Measurements from ENCODE around the gene KRTAP10-6. TPM values are rescaled to one million over a fixed set of nuclear protein-coding genes. Genes with fewer than 3 reads are reported as not detected.
"Not testable (repeated sequence)": the region's sequence is repeated elsewhere in the genome, so short reads cannot be mapped to it uniquely, and the experiment has no call there.

Gene KRTAP10-6
- total RNA-seq, 2 experiments from 2014 or later: not detected

- intact Hi-C loops (cut with micrococcal nuclease; ENCODE audit: unreplicated experiment): no loop called here
- H4K20me1 ChIP-seq (ENCODE audit: insufficient read depth, low read length): no peaks in the 10 kb centered on the region
- H3K9me2 ChIP-seq (ENCODE audit: insufficient read depth, low read length): no peaks in the 10 kb centered on the region
- H3K4me1 ChIP-seq (ENCODE audit: insufficient read depth, low read length, poor library complexity, severe bottlenecking): no peaks in the 10 kb centered on the region
- 0 out of 2 replicates have a peak, but pooled peaks cover 9% of the 10 kb centered on the region for H3K9me3 ChIP-seq (ENCODE audit: low read length)
- TF ChIP-seq EZH2phosphoT487 (IDR thresholded peaks at IDR 0.05; ENCODE audit: borderline replicate concordance, low read depth, low read length): no peak
- TF ChIP-seq, protein P1, sequence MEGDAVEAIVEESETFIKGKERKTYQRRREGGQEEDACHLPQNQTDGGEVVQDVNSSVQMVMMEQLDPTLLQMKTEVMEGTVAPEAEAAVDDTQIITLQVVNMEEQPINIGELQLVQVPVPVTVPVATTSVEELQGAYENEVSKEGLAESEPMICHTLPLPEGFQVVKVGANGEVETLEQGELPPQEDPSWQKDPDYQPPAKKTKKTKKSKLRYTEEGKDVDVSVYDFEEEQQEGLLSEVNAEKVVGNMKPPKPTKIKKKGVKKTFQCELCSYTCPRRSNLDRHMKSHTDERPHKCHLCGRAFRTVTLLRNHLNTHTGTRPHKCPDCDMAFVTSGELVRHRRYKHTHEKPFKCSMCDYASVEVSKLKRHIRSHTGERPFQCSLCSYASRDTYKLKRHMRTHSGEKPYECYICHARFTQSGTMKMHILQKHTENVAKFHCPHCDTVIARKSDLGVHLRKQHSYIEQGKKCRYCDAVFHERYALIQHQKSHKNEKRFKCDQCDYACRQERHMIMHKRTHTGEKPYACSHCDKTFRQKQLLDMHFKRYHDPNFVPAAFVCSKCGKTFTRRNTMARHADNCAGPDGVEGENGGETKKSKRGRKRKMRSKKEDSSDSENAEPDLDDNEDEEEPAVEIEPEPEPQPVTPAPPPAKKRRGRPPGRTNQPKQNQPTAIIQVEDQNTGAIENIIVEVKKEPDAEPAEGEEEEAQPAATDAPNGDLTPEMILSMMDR (conservative IDR thresholded peaks at IDR 0.05; ENCODE audit: low read length): no peak
- no peaks in the 10 kb centered on the region for H3K36me3 ChIP-seq (ENCODE audit: insufficient read depth, low read length)
- POLR2A ChIA-PET: no interaction called here
- CTCF ChIA-PET (ENCODE audit: unreplicated experiment): no interaction called here
- H2AFZ ChIP-seq (ENCODE audit: low read length): no peak overlapping the region
- DNase-seq (ENCODE audit: low spot score): no peak
- no TSS peak for BruUV-seq (replicated peaks)
- no peak overlapping the region for H3K4me3 ChIP-seq (ENCODE audit: low read depth, low read length, poor library complexity, severe bottlenecking)
- no peaks in the 10 kb centered on the region for H3K79me2 ChIP-seq (ENCODE audit: insufficient read depth, low read depth, low read length)
- H3K27ac ChIP-seq (ENCODE audit: low read depth, low read length, poor library complexity, severe bottlenecking): no peak overlapping the region
- no peak overlapping the region for H3K4me2 ChIP-seq (ENCODE audit: low read length)
These were observed 20.4 kb upstream of the KRTAP10-6 start for GRCh38 chr21:44612669-44613229.

- no peak for DNase-seq (ENCODE audit: low spot score)
- Histone ChIP-seq H3K27ac (ENCODE audit: low read depth, low read length, poor library complexity, severe bottlenecking) (no peak within 1 kb of the TSS), H2AFZ (ENCODE audit: low read length) (no peak within 1 kb of the TSS), H3K79me2 (ENCODE audit: insufficient read depth, low read depth, low read length) (no peaks in the 10 kb centered on the region), H3K4me3 (ENCODE audit: low read depth, low read length, poor library complexity, severe bottlenecking) (no peak within 1 kb of the TSS), H3K9me2 (ENCODE audit: insufficient read depth, low read length) (no peaks in the 10 kb centered on the region), H3K4me1 (ENCODE audit: insufficient read depth, low read length, poor library complexity, severe bottlenecking) (no peaks in the 10 kb centered on the region), H4K20me1 (ENCODE audit: insufficient read depth, low read length) (no peaks in the 10 kb centered on the region), H3K36me3 (ENCODE audit: insufficient read depth, low read length) (no peaks in the 10 kb centered on the region), H3K9me3 (ENCODE audit: low read length) (0 out of 2 replicates have a peak, but pooled peaks cover 9% of the 10 kb centered on the region), H3K4me2 (ENCODE audit: low read length) (no peak within 1 kb of the TSS)
- BruUV-seq (replicated peaks): no TSS peak
- ChIA-PET POLR2A (no interaction called here), CTCF (ENCODE audit: unreplicated experiment) (no interaction called here)
- intact Hi-C loops (cut with micrococcal nuclease; ENCODE audit: unreplicated experiment): no loop called here
- TF ChIP-seq EZH2phosphoT487 (IDR thresholded peaks at IDR 0.05; ENCODE audit: borderline replicate concordance, low read depth, low read length): no peak
- TF ChIP-seq, protein P1 (conservative IDR thresholded peaks at IDR 0.05; ENCODE audit: low read length): no peak
These were observed 19.8 kb upstream of the KRTAP10-6 start, which contains the start of gene KRTAP10-8 for GRCh38 chr21:44612029-44612486. Gene KRTAP10-8 (plus strand): TSS chr21:44612079. CDS start chr21:44612101, 22 bp downstream.

- Histone ChIP-seq H2AFZ (ENCODE audit: low read length) (no peak overlapping the region), H3K79me2 (ENCODE audit: insufficient read depth, low read depth, low read length) (no peaks in the 10 kb centered on the region), H3K4me3 (ENCODE audit: low read depth, low read length, poor library complexity, severe bottlenecking) (no peak overlapping the region), H3K27ac (ENCODE audit: low read depth, low read length, poor library complexity, severe bottlenecking) (no peak overlapping the region), H3K4me1 (ENCODE audit: insufficient read depth, low read length, poor library complexity, severe bottlenecking) (no peaks in the 10 kb centered on the region), H3K4me2 (ENCODE audit: low read length) (no peak overlapping the region), H3K36me3 (ENCODE audit: insufficient read depth, low read length) (no peaks in the 10 kb centered on the region), H3K9me2 (ENCODE audit: insufficient read depth, low read length) (no peaks in the 10 kb centered on the region), H3K9me3 (ENCODE audit: low read length) (0 out of 2 replicates have a peak, but pooled peaks cover 9% of the 10 kb centered on the region), H4K20me1 (ENCODE audit: insufficient read depth, low read length) (no peaks in the 10 kb centered on the region)
- TF ChIP-seq EZH2phosphoT487 (IDR thresholded peaks at IDR 0.05; ENCODE audit: borderline replicate concordance, low read depth, low read length): no peak
- TF ChIP-seq, protein P1 (conservative IDR thresholded peaks at IDR 0.05; ENCODE audit: low read length): no peak
- intact Hi-C loops (cut with micrococcal nuclease; ENCODE audit: unreplicated experiment): no loop called here
- BruUV-seq (replicated peaks): no TSS peak
- ChIA-PET CTCF (ENCODE audit: unreplicated experiment) (no interaction called here), POLR2A (no interaction called here)
- DNase-seq (ENCODE audit: low spot score): no peak
These were observed 19.2 kb upstream of the KRTAP10-6 start for GRCh38 chr21:44611551-44611950.

- H3K79me2 ChIP-seq (ENCODE audit: insufficient read depth, low read depth, low read length); H3K4me2 ChIP-seq (ENCODE audit: low read length); BruUV-seq (replicated peaks); CTCF ChIA-PET (ENCODE audit: unreplicated experiment); DNase-seq (ENCODE audit: low spot score); intact Hi-C loops (cut with micrococcal nuclease; ENCODE audit: unreplicated experiment); H3K4me3 ChIP-seq (ENCODE audit: low read depth, low read length, poor library complexity, severe bottlenecking); H3K9me2 ChIP-seq (ENCODE audit: insufficient read depth, low read length); H3K9me3 ChIP-seq (ENCODE audit: low read length); POLR2A ChIA-PET; H3K4me1 ChIP-seq (ENCODE audit: insufficient read depth, low read length, poor library complexity, severe bottlenecking); H2AFZ ChIP-seq (ENCODE audit: low read length); H3K36me3 ChIP-seq (ENCODE audit: insufficient read depth, low read length); H3K27ac ChIP-seq (ENCODE audit: low read depth, low read length, poor library complexity, severe bottlenecking); H4K20me1 ChIP-seq (ENCODE audit: insufficient read depth, low read length): not testable (repeated sequence)
These were observed 18.0 kb upstream of the KRTAP10-6 start for GRCh38 chr21:44610157-44610843.

Data from OCI-LY7 (cell line).